ENCODE results near the gene KICS2. TPM values are rescaled to one million over a fixed set of nuclear protein-coding genes. Genes with fewer than 3 reads are reported as not detected.

KICS2 gene
- total and polyA plus RNA-seq, 2 of the 13 experiments (the other 11 are each of a cell fraction or from before 2014, with no cell fraction given) = 3.5 to 6.6 TPM

DNA sequence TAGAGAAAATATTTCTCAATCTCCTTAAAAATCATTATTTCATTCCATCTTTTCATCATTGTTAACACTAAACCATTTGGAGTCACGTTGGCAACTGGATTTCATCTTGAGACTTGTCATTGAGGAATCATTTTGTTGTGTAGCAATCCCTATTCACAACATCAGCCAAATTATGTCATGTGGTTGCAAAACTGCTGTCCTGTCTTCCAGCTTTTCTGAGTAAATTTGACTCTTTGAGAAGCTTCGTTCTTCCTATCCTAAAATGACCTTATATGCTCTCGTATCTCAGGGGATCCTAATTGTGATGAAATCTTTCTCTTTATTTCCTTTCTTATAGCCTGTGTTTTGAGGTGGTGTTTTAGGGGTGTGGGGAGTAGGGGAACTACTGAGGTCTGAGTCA, 30.6 kb upstream of the KICS2 start (continued):
- no peak for TF ChIP-seq PHF20 (CRISPR knock-in tag; IDR thresholded peaks at IDR 0.05)
- TF ChIP-seq ZNF530 (CRISPR knock-in tag; IDR thresholded peaks at IDR 0.05; ENCODE audit: low read depth) = no peak
- TF ChIP-seq ATRX (CRISPR knock-in tag; IDR thresholded peaks at IDR 0.05; ENCODE audit: borderline replicate concordance) = no peak
- TF ChIP-seq SOX6 (IDR thresholded peaks at IDR 0.05) = no peak
- no peak for TF ChIP-seq SOX6 (CRISPR knock-in tag; IDR thresholded peaks at IDR 0.05)
- no peak for TF ChIP-seq ZKSCAN5 (CRISPR knock-in tag; IDR thresholded peaks at IDR 0.05)
- TF ChIP-seq, protein P1, sequence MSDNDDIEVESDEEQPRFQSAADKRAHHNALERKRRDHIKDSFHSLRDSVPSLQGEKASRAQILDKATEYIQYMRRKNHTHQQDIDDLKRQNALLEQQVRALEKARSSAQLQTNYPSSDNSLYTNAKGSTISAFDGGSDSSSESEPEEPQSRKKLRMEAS (IDR thresholded peaks at IDR 0.05) = no peak
- TF ChIP-seq SP4 (CRISPR knock-in tag; IDR thresholded peaks at IDR 0.05) = no peak
- TF ChIP-seq, protein P2, sequence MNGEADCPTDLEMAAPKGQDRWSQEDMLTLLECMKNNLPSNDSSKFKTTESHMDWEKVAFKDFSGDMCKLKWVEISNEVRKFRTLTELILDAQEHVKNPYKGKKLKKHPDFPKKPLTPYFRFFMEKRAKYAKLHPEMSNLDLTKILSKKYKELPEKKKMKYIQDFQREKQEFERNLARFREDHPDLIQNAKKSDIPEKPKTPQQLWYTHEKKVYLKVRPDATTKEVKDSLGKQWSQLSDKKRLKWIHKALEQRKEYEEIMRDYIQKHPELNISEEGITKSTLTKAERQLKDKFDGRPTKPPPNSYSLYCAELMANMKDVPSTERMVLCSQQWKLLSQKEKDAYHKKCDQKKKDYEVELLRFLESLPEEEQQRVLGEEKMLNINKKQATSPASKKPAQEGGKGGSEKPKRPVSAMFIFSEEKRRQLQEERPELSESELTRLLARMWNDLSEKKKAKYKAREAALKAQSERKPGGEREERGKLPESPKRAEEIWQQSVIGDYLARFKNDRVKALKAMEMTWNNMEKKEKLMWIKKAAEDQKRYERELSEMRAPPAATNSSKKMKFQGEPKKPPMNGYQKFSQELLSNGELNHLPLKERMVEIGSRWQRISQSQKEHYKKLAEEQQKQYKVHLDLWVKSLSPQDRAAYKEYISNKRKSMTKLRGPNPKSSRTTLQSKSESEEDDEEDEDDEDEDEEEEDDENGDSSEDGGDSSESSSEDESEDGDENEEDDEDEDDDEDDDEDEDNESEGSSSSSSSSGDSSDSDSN (CRISPR knock-in tag; IDR thresholded peaks at IDR 0.05) = no peak
- no peak for TF ChIP-seq STAT5B (CRISPR knock-in tag; IDR thresholded peaks at IDR 0.05)
- no peak for TF ChIP-seq SMAD1 (CRISPR knock-in tag; IDR thresholded peaks at IDR 0.05; ENCODE audit: borderline replicate concordance, low read depth)

DNA sequence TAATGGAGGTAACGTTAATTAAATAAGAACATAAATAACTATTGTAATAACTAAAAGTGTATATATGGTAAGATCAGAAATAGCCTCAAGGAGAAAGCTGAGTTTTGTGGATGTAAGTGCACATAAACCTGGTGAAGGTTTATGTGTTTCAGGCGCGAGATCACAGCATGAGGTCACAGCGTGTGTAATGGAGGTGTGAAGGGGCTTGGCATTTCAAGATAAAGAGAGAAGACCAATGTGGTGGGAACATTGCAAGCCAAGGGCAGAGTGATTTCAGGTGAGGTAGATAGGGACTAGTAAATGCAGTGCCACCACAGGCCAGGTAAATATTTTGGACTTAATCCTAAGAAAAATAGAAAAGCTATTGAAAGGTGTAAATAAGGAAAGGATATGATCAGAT, 21.7 kb upstream of the KICS2 start:
- in situ Hi-C loops (cut with HindIII; ENCODE audit: extremely low pct_ligation_motif_present, low pct_unique_long_range_greater_than_20kb) = no loop called here
- Histone ChIP-seq H3K36me3 (replicated peaks in 1 of 2; ENCODE audit: control insufficient read depth in 1 of 2, insufficient read depth in 2 of 2, low read length in 2 of 2) (no peaks in the 10 kb centered on the region), H2AFZ (ENCODE audit: low read length) (no peak overlapping the region), H4K20me1 (ENCODE audit: insufficient read depth, low read length) (no peaks in the 10 kb centered on the region), H3K9me3 (ENCODE audit: low read length) (no peaks in the 10 kb centered on the region), H3K4me3 (replicated peaks in 1 of 3; ENCODE audit: insufficient read depth in 1 of 3, low read depth in 2 of 3, low read length in 3 of 3) (no peak overlapping the region), H3K27me3 (ENCODE audit: control insufficient read depth in 1 of 2, insufficient read depth in 2 of 2, low read length in 2 of 2) (peaks cover 0 to 3% of the 10 kb centered on the region in 2 experiments; a peak in 1 of 5 replicates), H3K79me2 (ENCODE audit: insufficient read depth, low read length) (no peaks in the 10 kb centered on the region), H3K9ac (ENCODE audit: insufficient read depth, low read depth, low read length) (no peak overlapping the region), H3K4me1 (ENCODE audit: insufficient read depth, low read length) (peaks cover 6% of the 10 kb centered on the region), H3K4me2 (ENCODE audit: low read depth, low read length) (no peak overlapping the region), H3K27ac (ENCODE audit: extremely low read length, insufficient read depth, low read length) (no peak overlapping the region)
- WGBS (ENCODE audit: low lambda C conversion rate) = 35% methylated on average over 4 of the region's 4 CpGs
- ChIA-PET POLR2A (no interaction called here), CTCF (ENCODE audit: low intra/inter-chr PET ratio, low total read pairs) (no interaction called here)
- no peak for FAIRE-seq
- ATAC-seq = no peak
- no TSS peak for BruUV-seq (replicated peaks)
- DNase-seq (ENCODE audit: low spot score) = no peak
- intact Hi-C loops (cut with micrococcal nuclease; ENCODE audit: unreplicated experiment) = no loop called here
- TF ChIP-seq, protein P3, sequence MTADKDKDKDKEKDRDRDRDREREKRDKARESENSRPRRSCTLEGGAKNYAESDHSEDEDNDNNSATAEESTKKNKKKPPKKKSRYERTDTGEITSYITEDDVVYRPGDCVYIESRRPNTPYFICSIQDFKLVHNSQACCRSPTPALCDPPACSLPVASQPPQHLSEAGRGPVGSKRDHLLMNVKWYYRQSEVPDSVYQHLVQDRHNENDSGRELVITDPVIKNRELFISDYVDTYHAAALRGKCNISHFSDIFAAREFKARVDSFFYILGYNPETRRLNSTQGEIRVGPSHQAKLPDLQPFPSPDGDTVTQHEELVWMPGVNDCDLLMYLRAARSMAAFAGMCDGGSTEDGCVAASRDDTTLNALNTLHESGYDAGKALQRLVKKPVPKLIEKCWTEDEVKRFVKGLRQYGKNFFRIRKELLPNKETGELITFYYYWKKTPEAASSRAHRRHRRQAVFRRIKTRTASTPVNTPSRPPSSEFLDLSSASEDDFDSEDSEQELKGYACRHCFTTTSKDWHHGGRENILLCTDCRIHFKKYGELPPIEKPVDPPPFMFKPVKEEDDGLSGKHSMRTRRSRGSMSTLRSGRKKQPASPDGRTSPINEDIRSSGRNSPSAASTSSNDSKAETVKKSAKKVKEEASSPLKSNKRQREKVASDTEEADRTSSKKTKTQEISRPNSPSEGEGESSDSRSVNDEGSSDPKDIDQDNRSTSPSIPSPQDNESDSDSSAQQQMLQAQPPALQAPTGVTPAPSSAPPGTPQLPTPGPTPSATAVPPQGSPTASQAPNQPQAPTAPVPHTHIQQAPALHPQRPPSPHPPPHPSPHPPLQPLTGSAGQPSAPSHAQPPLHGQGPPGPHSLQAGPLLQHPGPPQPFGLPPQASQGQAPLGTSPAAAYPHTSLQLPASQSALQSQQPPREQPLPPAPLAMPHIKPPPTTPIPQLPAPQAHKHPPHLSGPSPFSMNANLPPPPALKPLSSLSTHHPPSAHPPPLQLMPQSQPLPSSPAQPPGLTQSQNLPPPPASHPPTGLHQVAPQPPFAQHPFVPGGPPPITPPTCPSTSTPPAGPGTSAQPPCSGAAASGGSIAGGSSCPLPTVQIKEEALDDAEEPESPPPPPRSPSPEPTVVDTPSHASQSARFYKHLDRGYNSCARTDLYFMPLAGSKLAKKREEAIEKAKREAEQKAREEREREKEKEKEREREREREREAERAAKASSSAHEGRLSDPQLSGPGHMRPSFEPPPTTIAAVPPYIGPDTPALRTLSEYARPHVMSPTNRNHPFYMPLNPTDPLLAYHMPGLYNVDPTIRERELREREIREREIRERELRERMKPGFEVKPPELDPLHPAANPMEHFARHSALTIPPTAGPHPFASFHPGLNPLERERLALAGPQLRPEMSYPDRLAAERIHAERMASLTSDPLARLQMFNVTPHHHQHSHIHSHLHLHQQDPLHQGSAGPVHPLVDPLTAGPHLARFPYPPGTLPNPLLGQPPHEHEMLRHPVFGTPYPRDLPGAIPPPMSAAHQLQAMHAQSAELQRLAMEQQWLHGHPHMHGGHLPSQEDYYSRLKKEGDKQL (CRISPR knock-in tag; IDR thresholded peaks at IDR 0.05; ENCODE audit: low read depth) = no peak
- TF ChIP-seq CBX1 (IDR thresholded peaks at IDR 0.05; ENCODE audit: low read depth) (no peak), ZBTB1 (CRISPR knock-in tag; IDR thresholded peaks at IDR 0.05; ENCODE audit: borderline replicate concordance) (no peak), GPN1 (CRISPR knock-in tag; IDR thresholded peaks at IDR 0.05; ENCODE audit: borderline replicate concordance) (no peak), ZNF10 (CRISPR knock-in tag; IDR thresholded peaks at IDR 0.05; ENCODE audit: borderline replicate concordance, low read depth) (no peak), ZNF562 (CRISPR knock-in tag; IDR thresholded peaks at IDR 0.05; ENCODE audit: borderline replicate concordance) (no peak), ZNF34 (CRISPR knock-in tag; IDR thresholded peaks at IDR 0.05; ENCODE audit: borderline replicate concordance) (no peak)
